ENCODE data around the gene TIMM44.

DNA sequence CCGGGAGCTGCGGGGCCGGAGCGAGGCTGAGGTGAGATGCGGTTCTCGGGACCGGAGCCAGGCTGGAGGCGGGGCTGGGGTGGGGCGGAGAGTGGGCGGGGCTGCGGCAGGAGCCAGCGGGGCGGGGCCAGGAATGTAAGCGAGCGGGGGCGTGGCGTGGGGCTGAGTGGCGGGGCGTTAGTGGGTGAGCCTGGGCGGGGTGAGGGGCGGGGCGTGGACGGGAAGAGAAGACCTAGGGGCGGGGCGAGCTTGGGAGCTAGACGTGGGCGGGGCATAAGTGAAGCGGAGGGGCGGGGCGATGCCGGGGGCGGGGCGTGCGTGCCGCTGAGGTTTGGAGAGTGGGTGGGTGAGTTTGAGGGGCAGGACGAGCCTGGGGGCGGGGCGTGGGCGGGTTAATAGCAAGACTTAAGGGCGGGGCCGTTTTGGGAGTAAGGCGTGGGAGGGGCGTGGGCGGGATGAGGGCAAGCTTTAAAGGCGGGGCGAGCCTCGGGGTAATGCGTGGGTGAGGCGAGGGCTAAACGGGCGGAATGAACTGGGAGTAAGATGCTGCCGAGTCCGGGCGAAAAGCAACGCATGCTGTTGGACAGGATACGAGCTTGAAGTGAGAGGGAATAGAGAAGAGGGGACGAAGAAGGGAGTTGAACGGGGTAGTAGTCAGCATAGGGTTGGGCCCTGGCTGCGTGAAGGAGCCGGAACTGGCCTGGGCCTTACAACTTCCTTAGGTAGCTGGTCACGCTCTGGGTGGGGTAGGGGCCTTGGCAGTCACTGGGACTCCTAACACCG lies 22.8 kb downstream of the TIMM44 start:
- TF ChIP-seq, protein P1, sequence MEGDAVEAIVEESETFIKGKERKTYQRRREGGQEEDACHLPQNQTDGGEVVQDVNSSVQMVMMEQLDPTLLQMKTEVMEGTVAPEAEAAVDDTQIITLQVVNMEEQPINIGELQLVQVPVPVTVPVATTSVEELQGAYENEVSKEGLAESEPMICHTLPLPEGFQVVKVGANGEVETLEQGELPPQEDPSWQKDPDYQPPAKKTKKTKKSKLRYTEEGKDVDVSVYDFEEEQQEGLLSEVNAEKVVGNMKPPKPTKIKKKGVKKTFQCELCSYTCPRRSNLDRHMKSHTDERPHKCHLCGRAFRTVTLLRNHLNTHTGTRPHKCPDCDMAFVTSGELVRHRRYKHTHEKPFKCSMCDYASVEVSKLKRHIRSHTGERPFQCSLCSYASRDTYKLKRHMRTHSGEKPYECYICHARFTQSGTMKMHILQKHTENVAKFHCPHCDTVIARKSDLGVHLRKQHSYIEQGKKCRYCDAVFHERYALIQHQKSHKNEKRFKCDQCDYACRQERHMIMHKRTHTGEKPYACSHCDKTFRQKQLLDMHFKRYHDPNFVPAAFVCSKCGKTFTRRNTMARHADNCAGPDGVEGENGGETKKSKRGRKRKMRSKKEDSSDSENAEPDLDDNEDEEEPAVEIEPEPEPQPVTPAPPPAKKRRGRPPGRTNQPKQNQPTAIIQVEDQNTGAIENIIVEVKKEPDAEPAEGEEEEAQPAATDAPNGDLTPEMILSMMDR (IDR thresholded peaks at IDR 0.05 in 4 of 5, conservative IDR thresholded peaks at IDR 0.05 in 1 of 5), result no peak
- TF ChIP-seq POLR2A (IDR thresholded peaks at IDR 0.05), result peak in 1 of 2 donors; percentile 9

Data from gastrocnemius medialis (tissue), 4 donors.